ENCODE results near the gene MBLAC1.
A peak's percentile ranks its signal among the peaks of the same experiment; 100 is the strongest.

The MBLAC1 gene

DNA sequence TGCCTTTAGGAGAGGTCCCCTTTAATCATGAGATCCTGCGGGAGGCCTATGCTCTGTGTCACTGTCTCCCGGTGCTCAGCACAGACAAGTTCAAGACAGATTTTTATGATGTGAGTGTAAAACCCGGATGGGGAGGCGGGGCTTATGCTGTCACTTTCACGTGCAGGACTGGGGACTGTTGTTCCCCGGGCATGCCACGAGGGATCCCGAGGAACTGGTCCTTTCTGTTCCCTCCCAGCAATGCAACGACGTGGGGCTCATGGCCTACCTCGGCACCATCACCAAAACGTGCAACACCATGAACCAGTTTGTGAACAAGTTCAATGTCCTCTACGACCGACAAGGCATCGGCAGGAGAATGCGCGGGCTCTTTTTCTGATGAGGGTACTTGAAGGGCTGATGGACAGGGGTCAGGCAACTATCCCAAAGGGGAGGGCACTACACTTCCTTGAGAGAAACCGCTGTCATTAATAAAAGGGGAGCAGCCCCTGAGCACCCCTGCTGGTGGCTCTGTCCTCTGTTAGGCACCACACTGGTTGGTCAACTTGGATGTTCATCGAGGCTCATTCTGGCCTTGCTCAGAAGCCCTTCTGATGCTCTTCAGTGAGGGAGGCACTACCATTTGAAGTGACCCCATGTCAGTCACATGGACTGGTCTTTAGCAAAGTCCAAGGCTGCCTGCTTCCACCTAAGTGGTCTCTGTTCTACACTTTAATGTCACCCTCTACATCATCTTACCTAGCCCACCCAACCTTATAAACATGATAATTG lies 35.2 kb upstream of the MBLAC1 start:
- peaks cover 8% of the 10 kb centered on the region for H3K36me3 Mint-ChIP-seq
- H3K4me1 Mint-ChIP-seq, result peaks cover 33% of the 10 kb centered on the region
- H3K9me3 Mint-ChIP-seq, result no peaks in the 10 kb centered on the region
- H3K27me3 Mint-ChIP-seq, result no peaks in the 10 kb centered on the region
- H3K27ac Mint-ChIP-seq, result peak overlapping the region; percentile 51
- H3K4me3 Mint-ChIP-seq, result peak overlapping the region; percentile 23

DNA sequence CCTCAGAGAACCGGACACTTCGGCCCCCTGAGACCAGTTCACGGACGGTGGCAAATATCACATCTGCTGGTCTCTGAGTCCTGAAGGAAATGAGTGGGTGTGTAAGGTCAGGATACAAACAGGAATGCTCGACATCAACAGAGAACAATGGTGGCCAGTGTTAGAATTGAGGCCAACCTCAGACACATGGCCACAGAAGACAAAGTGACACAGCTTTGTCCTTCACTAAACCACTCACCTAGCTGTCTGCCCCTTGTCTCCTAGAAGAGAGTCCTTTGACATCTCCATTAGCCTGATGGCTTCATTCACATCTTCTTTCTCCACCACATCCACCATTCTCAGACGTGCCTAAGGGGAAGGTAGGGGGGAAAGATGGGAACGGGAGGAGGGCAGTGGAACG lies 33.7 kb upstream of the MBLAC1 start:
- Mint-ChIP-seq H3K4me3 (no peak overlapping the region), H3K4me1 (peaks cover 36% of the 10 kb centered on the region), H3K36me3 (peaks cover 18% of the 10 kb centered on the region), H3K9me3 (no peaks in the 10 kb centered on the region), H3K27me3 (no peaks in the 10 kb centered on the region), H3K27ac (peak overlapping the region; percentile 18)

DNA sequence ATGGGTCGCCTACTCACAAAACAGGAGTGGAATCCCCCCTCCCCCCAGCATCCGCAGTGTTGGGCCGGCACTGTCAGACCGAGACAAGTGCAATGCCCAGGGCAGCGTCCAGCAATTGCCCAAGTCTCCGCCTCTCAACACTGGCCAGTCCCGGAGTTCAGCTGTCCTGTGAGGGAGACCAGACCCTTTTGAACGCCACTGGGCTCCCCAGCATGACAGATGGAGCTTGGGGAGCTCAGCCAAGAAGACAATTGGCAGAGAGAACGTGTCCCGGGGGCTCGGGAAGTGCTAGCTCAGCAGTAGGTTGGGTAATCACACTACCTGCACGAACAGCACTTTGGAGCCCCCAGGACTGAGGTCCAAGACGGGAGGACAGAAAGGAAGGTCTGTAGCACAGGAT lies 33.3 kb upstream of the MBLAC1 start:
- peaks cover 38% of the 10 kb centered on the region for H3K4me1 Mint-ChIP-seq
- peaks cover 20% of the 10 kb centered on the region for H3K36me3 Mint-ChIP-seq
- H3K27me3 Mint-ChIP-seq, result no peaks in the 10 kb centered on the region
- H3K27ac Mint-ChIP-seq, result no peak overlapping the region
- no peaks in the 10 kb centered on the region for H3K9me3 Mint-ChIP-seq
- no peak overlapping the region for H3K4me3 Mint-ChIP-seq

DNA sequence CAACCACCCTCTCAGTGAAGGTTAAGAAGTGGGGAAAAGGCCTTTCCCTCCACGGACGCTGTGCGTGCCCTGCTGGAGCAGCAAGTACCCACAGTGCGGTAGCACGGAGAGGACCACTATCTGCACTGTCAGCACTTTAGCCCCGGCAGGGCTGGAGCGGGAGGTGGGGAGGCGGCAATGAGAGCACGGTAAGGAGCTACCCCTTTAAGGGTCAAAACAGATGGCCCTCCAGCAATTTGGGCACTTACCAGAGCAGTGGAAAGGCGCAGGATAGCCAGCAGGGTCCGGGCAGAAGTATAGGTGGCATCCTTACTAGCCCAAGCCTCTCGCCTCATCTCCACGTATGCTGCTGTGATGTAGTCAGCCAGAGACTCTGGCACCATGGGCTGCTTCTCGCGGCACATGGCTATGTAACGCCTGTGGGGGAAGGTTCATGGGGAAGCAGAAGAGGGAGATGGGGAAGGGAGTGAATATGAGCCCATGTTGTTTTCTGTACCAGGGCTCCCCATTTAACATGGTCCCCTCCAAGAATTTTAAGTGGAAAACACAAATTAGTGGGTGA lies 32.8 kb upstream of the MBLAC1 start:
- Mint-ChIP-seq H3K9me3 (no peaks in the 10 kb centered on the region), H3K4me3 (no peak overlapping the region), H3K4me1 (peaks cover 42% of the 10 kb centered on the region), H3K27me3 (no peaks in the 10 kb centered on the region), H3K27ac (peak overlapping the region; percentile 23), H3K36me3 (peaks cover 23% of the 10 kb centered on the region)

DNA sequence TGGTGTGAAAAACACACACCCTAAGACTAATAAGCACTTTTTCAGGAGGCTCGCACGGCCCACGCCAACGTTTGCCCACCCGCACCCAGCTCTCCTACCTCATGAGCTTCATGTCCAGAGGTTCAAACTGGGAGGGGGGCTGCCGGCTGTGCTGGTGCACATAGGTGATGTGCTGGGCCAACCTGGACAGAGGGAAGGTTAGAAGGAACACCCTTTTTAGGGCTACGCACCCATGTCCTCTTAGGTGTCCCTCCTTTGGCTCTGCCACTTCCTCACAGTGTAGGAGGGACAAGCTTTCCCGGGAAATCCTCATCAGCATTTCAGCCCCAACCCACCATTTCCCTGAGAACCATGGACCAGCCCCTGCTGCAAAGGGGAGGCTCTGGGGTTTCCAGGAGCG lies 31.5 kb upstream of the MBLAC1 start:
- H3K36me3 Mint-ChIP-seq, result peaks cover 32% of the 10 kb centered on the region
- H3K9me3 Mint-ChIP-seq, result no peaks in the 10 kb centered on the region
- peak overlapping the region; percentile 62 for H3K27ac Mint-ChIP-seq
- H3K4me3 Mint-ChIP-seq, result no peak overlapping the region
- no peaks in the 10 kb centered on the region for H3K27me3 Mint-ChIP-seq
- peaks cover 44% of the 10 kb centered on the region for H3K4me1 Mint-ChIP-seq

DNA sequence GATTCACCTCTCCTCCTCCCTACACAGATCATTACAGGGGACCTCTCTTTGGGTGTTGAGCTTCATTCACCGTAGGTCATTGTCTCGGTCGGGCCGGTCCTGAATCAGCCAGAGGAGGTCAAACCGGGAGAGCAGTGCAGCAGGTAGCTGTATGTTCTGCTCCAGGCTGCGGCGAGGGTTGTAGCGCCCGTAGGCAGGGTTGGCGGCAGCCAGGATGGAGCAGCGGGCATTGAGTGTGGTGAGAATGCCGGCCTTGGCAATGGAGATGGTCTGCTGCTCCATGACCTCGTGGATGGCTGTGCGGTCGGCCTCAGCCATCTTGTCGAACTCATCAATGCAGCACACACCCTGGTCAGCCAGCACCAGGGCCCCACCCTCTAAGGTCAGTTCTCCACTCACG lies 31.1 kb upstream of the MBLAC1 start:
- Mint-ChIP-seq H3K27me3 (no peaks in the 10 kb centered on the region), H3K27ac (peak overlapping the region; percentile 77), H3K4me1 (peaks cover 40% of the 10 kb centered on the region), H3K36me3 (peaks cover 32% of the 10 kb centered on the region), H3K4me3 (no peak overlapping the region), H3K9me3 (no peaks in the 10 kb centered on the region)

DNA sequence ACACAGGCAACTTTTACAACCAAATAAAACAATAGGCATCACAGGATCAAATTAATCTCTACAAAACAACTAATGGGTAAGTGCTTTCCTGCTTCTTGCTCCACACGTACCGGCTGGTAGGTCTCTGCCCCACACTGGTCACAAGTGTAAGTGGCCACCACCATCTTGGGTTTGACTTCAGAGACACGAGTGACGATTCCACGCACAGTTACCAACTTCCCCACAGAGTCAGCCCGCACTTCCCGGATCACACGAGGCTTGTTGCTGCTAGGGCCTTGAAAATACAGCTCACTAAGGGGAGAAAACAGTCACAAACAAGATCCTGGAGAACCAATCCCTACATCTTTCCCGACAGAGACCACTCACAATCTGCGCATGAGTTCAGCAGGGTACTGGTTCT lies 27.9 kb upstream of the MBLAC1 start:
- Mint-ChIP-seq H3K9me3 (no peaks in the 10 kb centered on the region), H3K27ac (peak overlapping the region; percentile 87), H3K4me3 (peak overlapping the region; percentile 75), H3K36me3 (peaks cover 32% of the 10 kb centered on the region), H3K4me1 (peaks cover 47% of the 10 kb centered on the region), H3K27me3 (no peaks in the 10 kb centered on the region)

DNA sequence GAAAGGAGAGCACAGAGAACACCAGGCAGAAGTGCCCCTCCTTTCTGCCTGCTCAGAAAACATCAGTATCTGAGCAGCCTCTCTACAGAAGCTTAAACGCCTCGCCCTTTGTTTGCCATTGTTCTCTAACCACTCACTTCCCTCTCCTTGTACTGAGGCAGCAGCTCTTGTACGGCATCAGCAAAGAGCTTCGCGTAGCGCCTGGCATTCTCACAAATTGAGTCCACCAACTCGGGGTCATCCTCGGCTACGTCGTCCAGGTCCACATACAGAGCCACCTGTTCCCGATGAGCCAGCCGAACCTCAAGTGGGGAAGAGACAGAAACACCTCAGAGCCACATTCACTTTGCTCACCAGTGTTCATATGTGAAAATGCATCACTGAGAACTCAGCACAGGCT lies 27.3 kb upstream of the MBLAC1 start:
- peaks cover 32% of the 10 kb centered on the region for H3K36me3 Mint-ChIP-seq
- H3K4me1 Mint-ChIP-seq, result peaks cover 48% of the 10 kb centered on the region
- no peaks in the 10 kb centered on the region for H3K27me3 Mint-ChIP-seq
- peak overlapping the region; percentile 98 for H3K27ac Mint-ChIP-seq
- H3K9me3 Mint-ChIP-seq, result no peaks in the 10 kb centered on the region
- peak overlapping the region; percentile 95 for H3K4me3 Mint-ChIP-seq

DNA sequence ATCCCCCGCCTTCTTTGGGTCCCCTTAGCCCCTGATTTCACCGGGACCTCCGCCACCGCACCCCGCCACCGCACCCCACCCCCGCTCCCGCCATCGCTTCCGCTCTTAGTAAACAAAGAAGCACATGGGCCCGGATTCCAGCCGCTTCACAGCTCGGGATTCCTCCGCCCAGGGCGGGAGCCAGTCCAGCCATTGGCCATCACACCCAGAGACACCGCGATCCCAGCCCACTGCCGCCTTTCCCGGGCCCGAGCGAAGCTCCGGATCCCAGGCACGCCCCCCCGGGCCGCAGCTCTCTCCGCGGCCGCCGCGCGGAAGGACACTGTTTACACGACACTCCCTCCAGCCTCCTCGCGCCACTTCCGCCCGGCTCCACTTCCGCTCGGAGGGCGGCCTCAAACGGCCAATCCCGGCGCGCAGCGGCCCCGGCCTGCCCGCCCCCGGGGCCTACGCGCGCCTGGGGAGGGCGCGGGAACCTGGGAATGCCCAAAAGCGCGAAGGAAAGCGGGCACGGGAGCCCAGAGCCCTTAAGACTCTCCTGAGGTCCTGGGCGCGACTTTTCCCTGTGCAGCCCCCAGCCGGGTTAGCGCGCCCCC lies 26.2 kb upstream of the MBLAC1 start:
- Mint-ChIP-seq H3K9me3 (no peaks in the 10 kb centered on the region), H3K4me1 (peaks cover 44% of the 10 kb centered on the region), H3K36me3 (peaks cover 30% of the 10 kb centered on the region), H3K27ac (peak overlapping the region; percentile 98), H3K4me3 (peak overlapping the region; percentile 95), H3K27me3 (no peaks in the 10 kb centered on the region)

DNA sequence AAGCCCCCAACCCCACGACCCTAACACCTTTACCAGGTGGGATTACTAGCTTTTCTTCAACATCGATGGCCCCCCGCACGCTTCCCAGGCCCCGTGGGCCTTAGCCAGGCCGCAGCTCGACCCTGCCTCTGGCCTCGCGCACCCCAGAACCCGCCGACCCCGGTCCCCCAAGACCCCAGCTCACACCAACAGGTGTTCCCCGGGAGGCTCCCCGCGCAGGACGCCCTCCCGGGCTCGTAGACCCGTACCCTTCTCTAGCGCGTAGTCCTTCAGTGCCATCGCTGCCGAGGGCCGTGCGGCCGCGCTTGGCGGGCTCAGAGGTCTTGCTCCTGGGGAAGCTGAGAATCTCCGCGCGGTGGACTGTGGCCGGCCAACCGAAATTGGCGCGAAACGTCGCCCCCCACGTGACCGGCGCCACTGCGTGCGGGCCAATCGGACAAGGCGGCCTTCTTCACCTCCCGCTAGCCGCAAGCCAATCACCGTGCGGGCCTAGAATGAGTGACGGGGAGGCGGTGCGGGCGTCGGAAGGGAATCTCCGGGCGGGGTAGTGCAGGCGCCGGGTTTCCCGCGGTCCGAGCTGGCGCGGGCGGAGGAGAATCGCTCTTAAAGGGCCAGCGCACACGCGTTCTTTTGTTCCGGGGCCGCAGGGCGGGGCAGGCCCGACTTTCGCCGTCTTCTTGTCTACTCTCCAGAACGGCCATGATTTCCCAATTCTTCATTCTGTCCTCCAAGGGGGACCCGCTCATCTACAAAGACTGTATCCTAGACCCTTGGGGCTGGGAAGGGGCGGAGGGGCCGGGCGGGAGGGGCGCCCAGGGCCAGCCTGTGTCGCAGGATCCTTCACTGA lies 25.5 kb upstream of the MBLAC1 start, which contains the start of the genes AP4M1 and MCM7:
Gene AP4M1 (plus strand): TSS at position 628 of the 847 bp plus-strand sequence. CDS start 72 bp downstream, at position 700.
Gene MCM7 (minus strand): TSS at position 382 of the 847 bp plus-strand sequence. CDS start 103 bp downstream, at position 279.
- H3K4me3 Mint-ChIP-seq, result peak within 1 kb of the TSS; percentile 95
- H3K27me3 Mint-ChIP-seq, result no peaks in the 10 kb centered on the region
- H3K9me3 Mint-ChIP-seq, result no peaks in the 10 kb centered on the region
- peaks cover 41% of the 10 kb centered on the region for H3K4me1 Mint-ChIP-seq
- H3K27ac Mint-ChIP-seq, result peak within 1 kb of the TSS; percentile 98
- peaks cover 26% of the 10 kb centered on the region for H3K36me3 Mint-ChIP-seq

DNA sequence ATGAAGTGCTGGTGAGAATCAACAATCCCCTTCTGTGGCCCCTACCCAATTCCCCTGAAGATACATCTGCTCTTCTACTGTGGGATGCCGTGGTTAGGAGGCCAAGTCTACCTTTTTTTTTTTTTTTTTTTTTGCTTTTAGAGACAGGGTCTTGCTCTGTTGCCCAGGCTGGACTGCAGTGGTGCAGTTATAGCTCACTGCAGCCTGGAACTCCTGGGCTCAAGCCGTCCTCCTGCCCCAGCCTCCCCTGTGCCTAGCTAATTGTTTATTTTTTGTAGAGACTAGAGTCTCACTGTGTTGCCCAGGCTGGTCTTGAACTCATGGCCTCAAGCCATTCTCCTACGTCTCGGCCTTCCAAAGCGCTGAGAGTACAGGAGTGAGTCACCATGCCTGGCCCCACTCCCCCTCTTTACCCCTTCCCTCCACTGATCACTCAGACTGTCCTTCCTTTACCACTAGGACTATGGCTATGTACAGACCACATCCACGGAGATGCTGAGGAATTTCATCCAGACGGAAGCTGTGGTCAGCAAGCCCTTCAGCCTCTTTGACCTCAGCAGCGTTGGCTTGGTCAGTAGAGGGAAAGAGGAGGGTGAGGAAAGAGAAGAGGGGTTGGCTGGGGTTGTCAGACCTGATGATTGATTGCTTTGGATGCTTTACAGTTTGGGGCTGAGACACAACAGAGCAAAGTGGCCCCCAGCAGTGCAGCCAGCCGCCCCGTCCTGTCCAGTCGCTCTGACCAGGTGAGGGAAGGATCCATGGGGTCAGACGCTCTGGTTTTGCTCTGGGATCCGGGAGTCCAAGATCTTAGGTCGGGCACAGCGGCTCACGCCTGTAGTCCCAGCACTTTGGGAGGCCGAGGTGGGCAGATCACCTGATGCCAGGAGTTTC lies 23.6 kb upstream of the MBLAC1 start:
- peak overlapping the region; percentile 84 for H3K4me3 Mint-ChIP-seq
- peaks cover 17% of the 10 kb centered on the region for H3K36me3 Mint-ChIP-seq
- peaks cover 33% of the 10 kb centered on the region for H3K4me1 Mint-ChIP-seq
- no peaks in the 10 kb centered on the region for H3K9me3 Mint-ChIP-seq
- no peaks in the 10 kb centered on the region for H3K27me3 Mint-ChIP-seq
- no peak overlapping the region for H3K27ac Mint-ChIP-seq

DNA sequence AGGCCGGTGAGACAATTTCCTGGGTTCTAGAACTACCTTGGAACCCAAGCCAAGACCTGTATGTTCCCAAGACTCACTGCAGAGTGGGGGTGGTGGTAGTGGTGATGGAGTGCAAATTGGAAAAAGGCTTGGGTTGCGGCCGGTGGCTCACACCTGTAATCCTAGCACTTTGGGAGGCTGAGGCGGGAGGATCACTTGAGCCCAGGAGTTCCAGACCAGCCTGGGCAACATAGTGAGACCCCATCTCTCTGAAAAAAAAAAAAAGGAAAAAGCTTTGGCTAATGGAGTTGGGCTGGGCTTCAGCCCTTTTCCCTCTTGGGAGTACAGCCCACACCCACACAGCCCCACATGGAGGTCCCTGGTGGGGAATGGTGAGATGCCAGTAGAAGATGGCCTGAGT lies 21.2 kb upstream of the MBLAC1 start:
- no peak overlapping the region for H3K4me3 Mint-ChIP-seq
- H3K4me1 Mint-ChIP-seq, result peaks cover 11% of the 10 kb centered on the region
- H3K27ac Mint-ChIP-seq, result no peak overlapping the region
- no peaks in the 10 kb centered on the region for H3K36me3 Mint-ChIP-seq
- no peaks in the 10 kb centered on the region for H3K9me3 Mint-ChIP-seq
- no peaks in the 10 kb centered on the region for H3K27me3 Mint-ChIP-seq

DNA sequence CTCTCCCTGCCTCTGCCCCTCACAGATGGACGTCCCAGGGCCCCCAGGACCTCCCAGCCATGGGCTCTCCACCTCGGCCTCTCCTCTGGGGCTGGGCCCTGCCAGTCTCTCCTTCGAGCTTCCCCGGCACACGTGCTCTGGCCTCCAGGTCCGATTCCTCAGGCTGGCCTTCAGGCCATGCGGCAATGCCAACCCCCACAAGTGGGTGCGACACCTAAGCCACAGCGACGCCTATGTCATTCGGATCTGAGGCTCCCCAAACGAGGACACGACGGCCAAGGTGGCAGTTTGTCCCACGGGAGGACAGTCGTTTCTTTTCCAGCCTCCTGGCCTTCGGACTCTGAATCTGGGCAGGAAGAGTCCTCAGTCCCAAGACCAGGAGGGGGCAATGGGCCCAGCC lies 20.1 kb upstream of the MBLAC1 start:
- Mint-ChIP-seq H3K27ac (peak overlapping the region; percentile 41), H3K4me3 (no peak overlapping the region), H3K4me1 (peaks cover 11% of the 10 kb centered on the region), H3K27me3 (no peaks in the 10 kb centered on the region), H3K36me3 (peaks cover 3% of the 10 kb centered on the region), H3K9me3 (no peaks in the 10 kb centered on the region)

DNA sequence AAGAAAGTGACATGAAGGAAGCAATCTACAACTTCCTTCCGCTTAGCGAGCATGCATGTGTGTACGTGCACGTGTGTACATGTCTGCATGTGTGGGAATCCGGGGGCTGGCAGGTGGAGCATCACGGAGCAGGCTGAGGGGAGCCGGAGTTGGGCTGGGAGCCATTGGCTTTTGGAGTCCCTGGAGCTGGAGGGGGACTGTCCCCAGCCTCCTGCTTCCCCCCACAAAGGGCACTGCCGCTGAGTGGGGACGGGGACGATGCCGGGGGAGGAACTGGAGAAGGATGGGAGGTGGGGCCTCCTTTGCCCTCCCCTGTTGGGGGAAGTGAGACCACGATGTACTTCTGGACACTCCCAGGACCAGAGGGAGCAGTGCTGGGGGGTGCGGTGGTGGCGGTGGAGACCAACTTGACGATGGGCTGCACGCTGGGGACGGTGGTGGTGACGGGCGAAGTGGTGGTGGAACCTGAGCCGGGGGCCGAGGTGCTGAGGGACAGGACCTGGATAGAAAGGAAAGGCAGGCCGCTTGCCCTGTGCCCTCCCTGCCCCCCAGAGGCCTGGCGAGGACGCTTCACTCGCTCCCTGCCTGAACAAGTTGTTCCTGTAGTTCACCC lies 19.5 kb upstream of the MBLAC1 start:
- peak overlapping the region; percentile 41 for H3K27ac Mint-ChIP-seq
- no peaks in the 10 kb centered on the region for H3K9me3 Mint-ChIP-seq
- no peaks in the 10 kb centered on the region for H3K27me3 Mint-ChIP-seq
- H3K4me3 Mint-ChIP-seq, result no peak overlapping the region
- peaks cover 11% of the 10 kb centered on the region for H3K4me1 Mint-ChIP-seq
- peaks cover 3% of the 10 kb centered on the region for H3K36me3 Mint-ChIP-seq
